Measurements from ENCODE around the gene ARID1B.

The ARID1B gene

GRCh38 chr6:157240059-157240959 lies 463.1 kb downstream of the ARID1B start (continued):
- TF ChIP-seq ZIC2 (tag by site-specific recombination; IDR thresholded peaks at IDR 0.05): peak; percentile 86
- no peak for TF ChIP-seq ZNF114 (tag by site-specific recombination; IDR thresholded peaks at IDR 0.05)
- peak; percentile 96 for TF ChIP-seq MZF1 (tag by site-specific recombination; IDR thresholded peaks at IDR 0.05; ENCODE audit: borderline replicate concordance)
- TF ChIP-seq TCF7L2 (IDR thresholded peaks at IDR 0.05; ENCODE audit: borderline replicate concordance, low read depth, low read length): no peak
- no peak for TF ChIP-seq ZNF701 (tag by site-specific recombination; IDR thresholded peaks at IDR 0.05)
- no peak; the same call in none of the 2 replicates for TF ChIP-seq ZNF561 (tag by site-specific recombination; IDR thresholded peaks at IDR 0.05; ENCODE audit: borderline replicate concordance)
- peak; percentile 14; the same call in 1 of the 2 replicates for TF ChIP-seq ZBTB20 (tag by site-specific recombination; IDR thresholded peaks at IDR 0.05)
- no peak for TF ChIP-seq ZBTB6 (tag by site-specific recombination; IDR thresholded peaks at IDR 0.05)
- TF ChIP-seq ZNF623 (tag by site-specific recombination; IDR thresholded peaks at IDR 0.05): no peak
- TF ChIP-seq ZNF488 (tag by site-specific recombination; IDR thresholded peaks at IDR 0.05): 0 out of 2 replicates have a peak, but pooled peaks have one; percentile 56
- no peak for TF ChIP-seq SCRT2 (tag by site-specific recombination; IDR thresholded peaks at IDR 0.05)
- no peak for TF ChIP-seq BCL6B (tag by site-specific recombination; IDR thresholded peaks at IDR 0.05)
- no peak; the same call in 1 of the 2 replicates for TF ChIP-seq ZNF394 (tag by site-specific recombination; IDR thresholded peaks at IDR 0.05; ENCODE audit: borderline replicate concordance)
- peak; percentile 54 for TF ChIP-seq ZBTB26 (tag by site-specific recombination; optimal IDR thresholded peaks at IDR 0.05)
- TF ChIP-seq ZNF629 (tag by site-specific recombination; IDR thresholded peaks at IDR 0.05): 0 out of 2 replicates have a peak, but pooled peaks have one; percentile 54
- no peak for TF ChIP-seq ZNF214 (tag by site-specific recombination; IDR thresholded peaks at IDR 0.05; ENCODE audit: borderline replicate concordance)
- TF ChIP-seq ZNF18 (tag by site-specific recombination; IDR thresholded peaks at IDR 0.05): peak; percentile 44; the same call in 1 of the 2 replicates
- peak; percentile 87 for TF ChIP-seq ZNF341 (tag by site-specific recombination; IDR thresholded peaks at IDR 0.05; ENCODE audit: low read depth)
- peak; percentile 45; the same call in 1 of the 2 replicates for TF ChIP-seq ZNF600 (tag by site-specific recombination; IDR thresholded peaks at IDR 0.05)
- no peak for TF ChIP-seq ZNF274 (IDR thresholded peaks at IDR 0.05; ENCODE audit: low read length)
- no peak for TF ChIP-seq ZNF274 (tag by site-specific recombination; IDR thresholded peaks at IDR 0.05; ENCODE audit: borderline replicate concordance)
- no peak for TF ChIP-seq ZNF830 (tag by site-specific recombination; IDR thresholded peaks at IDR 0.05; ENCODE audit: low read depth)
- no peak for TF ChIP-seq MEIS1 (CRISPR knock-in tag; IDR thresholded peaks at IDR 0.05; ENCODE audit: borderline replicate concordance)
- peak; percentile 48 for TF ChIP-seq OSR2 (tag by site-specific recombination; IDR thresholded peaks at IDR 0.05)
- no peak for TF ChIP-seq ZNF202 (tag by site-specific recombination; IDR thresholded peaks at IDR 0.05; ENCODE audit: borderline replicate concordance)
- no peak for TF ChIP-seq ZNF791 (tag by site-specific recombination; IDR thresholded peaks at IDR 0.05)
- TF ChIP-seq ZNF280C (tag by site-specific recombination; IDR thresholded peaks at IDR 0.05): no peak
- no peak for TF ChIP-seq RBAK (tag by site-specific recombination; IDR thresholded peaks at IDR 0.05)
- TF ChIP-seq ZNF580 (tag by site-specific recombination; IDR thresholded peaks at IDR 0.05): peak; percentile 55; the same call in 1 of the 2 replicates
- 0 out of 2 replicates have a peak, but pooled peaks have one; percentile 13 for TF ChIP-seq ZFP37 (tag by site-specific recombination; IDR thresholded peaks at IDR 0.05)
- TF ChIP-seq ZNF157 (tag by site-specific recombination; IDR thresholded peaks at IDR 0.05): no peak

All from HEK293 (cell line).